Activated CD8-positive, alpha-beta memory T cell treated with anti-CD3 and anti-CD28 coated beads for 36 hours (primary cell): ENCODE data around the gene EEF1G. TPM values are rescaled to one million over a fixed set of nuclear protein-coding genes. Genes with fewer than 3 reads are reported as not detected.

Experiments used
- CTCF ChIA-PET: fragments of 350-600 bp; sonication (Branson Sonifier 250); formaldehyde crosslinking; loops from one replicate; lab custom pipeline; 2021; ENCODE audit warnings: antibody characterized with exemption; lab: Charles Lee
- POLR2A ChIA-PET: fragments of 350-600 bp; sonication (Branson Sonifier 250); formaldehyde crosslinking; loops from one replicate; lab custom pipeline; 2021; ENCODE audit warnings: antibody characterized with exemption; lab: Charles Lee
- total RNA-seq, 2 experiments: library from RNA; stranded (reverse); gene quantifications; one replicate each; pipeline ENCODE4 v1.2.3, GENCODE V29; 2021

EEF1G gene
- total RNA-seq, 2 experiments from 2014 or later = 1,860 to 1,862 TPM

- POLR2A ChIA-PET = interaction anchor here (1.4 kb wide), 1 partner anchor 118 kb away, joined by 4 read pairs; the partner anchor contains the start of genes LBHD1 and UQCC3
These were observed 19.8 kb downstream of the EEF1G start for GRCh38 chr11:62553839-62554361.

GRCh38 chr11:62553080-62553838 lies 20.4 kb downstream of the EEF1G start:
- CTCF ChIA-PET = interaction anchor here (1.0 to 4.0 kb wide), 4 partner anchors 10 to 128 kb away, joined by 3 to 37 read pairs (median 6); no protein-coding TSS in a partner anchor
- POLR2A ChIA-PET = interaction anchor here (0.7 to 2.3 kb wide), 3 partner anchors 10 to 119 kb away, joined by 3 to 14 read pairs (median 4); partner anchors contain the start of genes LBHD1 and UQCC3

More at GRCh38 chr11:62553839-62554361, 19.8 kb downstream of the EEF1G start:
- CTCF ChIA-PET = interaction anchor here (0.6 to 4.0 kb wide), 4 partner anchors 9 to 1635 kb away, joined by 3 to 37 read pairs (median 6); no protein-coding TSS in a partner anchor

GRCh38 chr11:62552485-62553079 lies 21.1 kb downstream of the EEF1G start:
- POLR2A ChIA-PET = interaction anchor here (0.6 to 2.3 kb wide), 4 partner anchors 9 to 160 kb away, joined by 3 to 14 read pairs (median 4); partner anchors contain the start of genes LBHD1 and UQCC3
- CTCF ChIA-PET = interaction anchor here (0.7 to 4.0 kb wide), 6 partner anchors 9 to 292 kb away, joined by 3 to 37 read pairs (median 8); no protein-coding TSS in a partner anchor

GRCh38 chr11:62550478-62550877 lies 23.2 kb downstream of the EEF1G start:
- ChIA-PET CTCF (interaction anchor here (0.6 to 4.0 kb wide), 5 partner anchors 7 to 193 kb away, joined by 3 to 37 read pairs (median 12); no protein-coding TSS in a partner anchor), POLR2A (interaction anchor here (1.3 kb wide), 1 partner anchor 23 kb away, joined by 3 read pairs; the partner anchor contains the start of gene EEF1G)

- ChIA-PET CTCF (interaction anchor here (1.0 to 1.5 kb wide), 2 partner anchors 121 to 124 kb away, joined by 4 to 5 read pairs; no protein-coding TSS in a partner anchor), POLR2A (no interaction called here)
These were observed 25.0 kb downstream of the EEF1G start for GRCh38 chr11:62548545-62549335.

- CTCF ChIA-PET = interaction anchor here (1.0 kb wide), 2 partner anchors 7 to 123 kb away, joined by 3 to 5 read pairs; no protein-coding TSS in a partner anchor
- POLR2A ChIA-PET = interaction anchor here (1.4 kb wide), 1 partner anchor 10 kb away, joined by 6 read pairs; no protein-coding TSS in a partner anchor
These were observed 25.9 kb downstream of the EEF1G start for GRCh38 chr11:62547691-62548281.

GRCh38 chr11:62546929-62547625 lies 26.6 kb downstream of the EEF1G start:
- CTCF ChIA-PET = interaction anchor here (1.0 to 1.2 kb wide), 3 partner anchors 8 to 146 kb away, joined by 3 to 8 read pairs (median 3); no protein-coding TSS in a partner anchor

GRCh38 chr11:62546244-62546928 lies 27.3 kb downstream of the EEF1G start, which contains the start of gene AHNAK:
AHNAK (minus strand) TSS chr11:62546806; CDS start chr11:62536098, 10,708 bp downstream.
- CTCF ChIA-PET = interaction anchor here (1.0 to 1.2 kb wide), 3 partner anchors 9 to 145 kb away, joined by 3 to 8 read pairs (median 3); no protein-coding TSS in a partner anchor

More at GRCh38 chr11:62546929-62547625, 26.6 kb downstream of the EEF1G start:
- POLR2A ChIA-PET = interaction anchor here (0.5 to 1.4 kb wide), 3 partner anchors 9 to 226 kb away, joined by 3 to 6 read pairs (median 3); no protein-coding TSS in a partner anchor

GRCh38 chr11:62545437-62546243 lies 28.1 kb downstream of the EEF1G start:
- CTCF ChIA-PET = interaction anchor here (0.6 to 4.2 kb wide), 3 partner anchors 13 to 121 kb away, joined by 3 to 69 read pairs (median 62); no protein-coding TSS in a partner anchor
- POLR2A ChIA-PET = interaction anchor here (1.4 to 3.7 kb wide), 3 partner anchors 11 to 144 kb away, joined by 4 to 53 read pairs (median 6); partner anchors contain the start of gene TUT1

More at GRCh38 chr11:62546244-62546928, 27.3 kb downstream of the EEF1G start, which contains the start of gene AHNAK:
- POLR2A ChIA-PET = interaction anchor here (0.5 to 1.4 kb wide), 2 partner anchors 11 to 227 kb away, joined by 3 to 6 read pairs; no protein-coding TSS in a partner anchor

- POLR2A ChIA-PET = interaction anchor here (0.6 to 3.7 kb wide), 6 partner anchors 12 to 1333 kb away, joined by 3 to 53 read pairs (median 5); partner anchors contain the start of genes C11orf98, CSKMT and TUT1
- CTCF ChIA-PET = interaction anchor here (2.3 to 4.2 kb wide), 4 partner anchors 7 to 120 kb away, joined by 14 to 69 read pairs (median 50); no protein-coding TSS in a partner anchor
These were observed 28.9 kb downstream of the EEF1G start for GRCh38 chr11:62544581-62545436.

GRCh38 chr11:62543680-62544444 lies 29.8 kb downstream of the EEF1G start:
- CTCF ChIA-PET = interaction anchor here (0.6 to 4.2 kb wide), 15 partner anchors 8 to 201 kb away, joined by 3 to 69 read pairs (median 7); partner anchors contain the start of gene TUT1
- POLR2A ChIA-PET = interaction anchor here (0.5 to 3.7 kb wide), 11 partner anchors 8 to 312 kb away, joined by 3 to 53 read pairs (median 3); partner anchors contain the start of genes C11orf98, CSKMT and TUT1

- POLR2A ChIA-PET = interaction anchor here (0.5 to 3.7 kb wide), 10 partner anchors 9 to 313 kb away, joined by 3 to 53 read pairs (median 3); partner anchors contain the start of genes C11orf98, CSKMT, TEX54 and TUT1
- CTCF ChIA-PET = interaction anchor here (0.5 to 4.2 kb wide), 34 partner anchors 9 to 363 kb away, joined by 3 to 69 read pairs (median 4); partner anchors contain the start of gene TUT1
These were observed 30.7 kb downstream of the EEF1G start for GRCh38 chr11:62542750-62543567.
